SK-N-SH (cell line): ENCODE measurements around the gene CDC42BPG. TPM values are rescaled to one million over a fixed set of nuclear protein-coding genes. Genes with fewer than 3 reads are reported as not detected.

Source experiments
- CTCF ChIA-PET: fragments of 300-600, 350-600 bp; formaldehyde crosslinking; extraction: SDS; loops from one replicate; lab custom pipeline; 2021; lab: Yijun Ruan, JAX
- POLR2A ChIA-PET: fragments of 350-600 bp; sonication (Branson Sonifier 250); formaldehyde crosslinking; extraction: SDS; loops from one replicate; lab custom pipeline; 2020; ENCODE audit warnings: antibody characterized with exemption, inconsistent platforms; lab: Yijun Ruan, JAX
- DNase-seq: peaks from one replicate; pipeline ENCODE4 v3.0.0; 2012
- H2AFZ ChIP-seq: fragments of 200-600 bp; sonication (generic); 2 replicates; pipeline ENCODE4 v1.8.1; 2016; ENCODE audit warnings: antibody characterized with exemption, mild to moderate bottlenecking, low read depth
- H3F3A ChIP-seq: fragments of 200-600 bp; sonication (generic); replicated peaks from 2 replicates; pipeline ENCODE3; 2016; ENCODE audit warnings: antibody characterized with exemption, mild to moderate bottlenecking; ENCODE audit not compliant: insufficient read depth
- H3K27ac ChIP-seq, 2 experiments: fragments of 200-500 bp in 1 of 2; fragments of 200-600 bp in 1 of 2; sonication (Bioruptor generic) in 1 of 2; sonication (generic), shearing (Covaris generic) in 1 of 2; 2 replicates each; pipeline versions ENCODE4 v1.5.1 to v1.6.1; 2014 to 2016; ENCODE audit warnings: low read depth in 2 of 2, inconsistent platforms in 1 of 2, low read length in 1 of 2, mild to moderate bottlenecking in 1 of 2, mixed read lengths in 1 of 2
- H3K27me3 ChIP-seq: fragments of 200-600 bp; sonication (generic), shearing (Covaris generic); 2 replicates; pipeline ENCODE4 v1.6.1; 2016; ENCODE audit warnings: mixed run types; ENCODE audit not compliant: insufficient read depth
- H3K36me3 ChIP-seq, 2 experiments: fragments of 200-500 bp in 1 of 2; fragments of 200-600 bp in 1 of 2; sonication (Bioruptor generic) in 1 of 2; sonication (generic) in 1 of 2; replicated peaks in 1 of 2; 2 replicates each; pipeline versions ENCODE3 to v1.5.1; 2014 to 2016; ENCODE audit warnings: low read length in 1 of 2, mild to moderate bottlenecking in 1 of 2; ENCODE audit not compliant: insufficient read depth in 2 of 2, control insufficient read depth in 1 of 2
- H3K4me1 ChIP-seq, 2 experiments: fragments of 200-500 bp in 1 of 2; fragments of 200-600 bp in 1 of 2; sonication (Bioruptor generic) in 1 of 2; sonication (generic), shearing (Covaris generic) in 1 of 2; 2 replicates each; pipeline versions ENCODE4 v1.5.1 to v1.6.1; 2014 to 2016; ENCODE audit warnings: low read depth in 1 of 2, low read length in 1 of 2, mixed run types in 1 of 2; ENCODE audit not compliant: insufficient read depth in 2 of 2, control insufficient read depth in 1 of 2
- H3K4me2 ChIP-seq: fragments of 200-600 bp; sonication (generic), shearing (Covaris generic); 2 replicates; pipeline ENCODE4 v1.6.1; 2017; ENCODE audit warnings: mixed run types
- H3K4me3 ChIP-seq, 2 experiments: fragments of 200-500 bp in 1 of 2; fragments of 200-600 bp in 1 of 2; sonication (Bioruptor generic) in 1 of 2; sonication (generic), shearing (Covaris generic) in 1 of 2; 2 replicates each; pipeline versions ENCODE4 v1.5.1 to v1.8.1; 2014 to 2016; ENCODE audit warnings: low read depth in 2 of 2, inconsistent platforms in 1 of 2, low read length in 1 of 2, mild to moderate bottlenecking in 1 of 2, mixed read lengths in 1 of 2, moderate library complexity in 1 of 2
- H3K79me2 ChIP-seq: fragments of 200-600 bp; sonication (generic); 2 replicates; pipeline ENCODE4 v1.8.1; 2017; ENCODE audit warnings: mild to moderate bottlenecking; ENCODE audit not compliant: insufficient read depth
- H3K9ac ChIP-seq: fragments of 200-600 bp; sonication (generic); 2 replicates; pipeline ENCODE4 v1.6.1; 2017; ENCODE audit warnings: mixed run types
- H3K9me2 ChIP-seq: fragments of 200-600 bp; sonication (generic); 2 replicates; pipeline ENCODE4 v1.6.1; 2017; ENCODE audit warnings: mixed run types
- H3K9me3 ChIP-seq: fragments of 200-600 bp; sonication (generic); 2 replicates; pipeline ENCODE4 v1.6.1; 2017; ENCODE audit warnings: mixed run types, mild to moderate bottlenecking, moderate library complexity
- H4K20me1 ChIP-seq: fragments of 200-600 bp; sonication (generic); 2 replicates; pipeline ENCODE4 v1.6.1; 2017; ENCODE audit warnings: mild to moderate bottlenecking, mixed run types; ENCODE audit not compliant: insufficient read depth
- EP300 ChIP-seq, 2 experiments: IDR thresholded peaks; 2 replicates each; pipeline versions ENCODE4 v1.4.0 to v1.6.1; 2012; ENCODE audit warnings: borderline replicate concordance in 1 of 2, low read depth in 1 of 2, low read length in 1 of 2
- EZH2phosphoT487 ChIP-seq: fragments of 200-600 bp; sonication (generic); IDR thresholded peaks from 2 replicates; pipeline ENCODE4 v1.6.1; 2017; ENCODE audit warnings: low read depth, mixed run types, mild to moderate bottlenecking, antibody characterized with exemption, moderate library complexity, borderline replicate concordance
- FOXJ3 ChIP-seq: sonication (generic); formaldehyde crosslinking; IDR thresholded peaks from 2 replicates; pipeline ENCODE4 v1.5.1; 2020; ENCODE audit warnings: mild to moderate bottlenecking, missing genetic modification reagents
- FOXM1 ChIP-seq: IDR thresholded peaks from 2 replicates; pipeline ENCODE4 v1.4.0; 2012; ENCODE audit warnings: low read depth, mild to moderate bottlenecking
- GABPA ChIP-seq: IDR thresholded peaks from 2 replicates; pipeline ENCODE4 v1.4.0; 2012; ENCODE audit warnings: low read depth, mild to moderate bottlenecking
- GATA2 ChIP-seq: sonication (generic); formaldehyde crosslinking; IDR thresholded peaks from 2 replicates; pipeline ENCODE4 v1.5.0; 2020; ENCODE audit warnings: mild to moderate bottlenecking, missing genetic modification reagents
- JUND ChIP-seq: IDR thresholded peaks from 2 replicates; pipeline ENCODE4 v1.4.0; 2012
- MXI1 ChIP-seq: IDR thresholded peaks from 2 replicates; pipeline ENCODE4 v1.6.1; 2012; ENCODE audit warnings: mild to moderate bottlenecking, low read depth, low read length, improper control_type of control experiment
- RAD21 ChIP-seq: IDR thresholded peaks from 2 replicates; pipeline ENCODE4 v1.6.1; 2012; ENCODE audit warnings: mild to moderate bottlenecking, low read length
- RCOR1 ChIP-seq: fragments of 150-350 bp; IDR thresholded peaks from 2 replicates; pipeline ENCODE4 v1.6.1; 2017; ENCODE audit warnings: antibody characterized with exemption, low read length
- RFX5 ChIP-seq: IDR thresholded peaks from 2 replicates; pipeline ENCODE4 v1.6.1; 2012; ENCODE audit warnings: mild to moderate bottlenecking, improper control_type of control experiment, low read length
- RXRA ChIP-seq: IDR thresholded peaks from 2 replicates; pipeline ENCODE4 v1.4.0; 2012; ENCODE audit warnings: low read depth, mild to moderate bottlenecking, borderline replicate concordance
- SIN3A ChIP-seq: IDR thresholded peaks from 2 replicates; pipeline ENCODE4 v1.6.1; 2012; ENCODE audit warnings: low read depth, mild to moderate bottlenecking, low read length, moderate library complexity, borderline replicate concordance
- SMC3 ChIP-seq: IDR thresholded peaks from 2 replicates; pipeline ENCODE4 v1.6.1; 2012; ENCODE audit warnings: low read depth, low read length, improper control_type of control experiment
- TAF1 ChIP-seq: IDR thresholded peaks from 2 replicates; pipeline ENCODE4 v1.6.1; 2012; ENCODE audit warnings: low read depth, mild to moderate bottlenecking, low read length, moderate library complexity, borderline replicate concordance
- TCF12 ChIP-seq: IDR thresholded peaks from 2 replicates; pipeline ENCODE4 v1.4.0; 2012
- TEAD4 ChIP-seq: IDR thresholded peaks from 2 replicates; pipeline ENCODE4 v1.4.0; 2012; ENCODE audit warnings: mild to moderate bottlenecking, borderline replicate concordance; ENCODE audit not compliant: insufficient read depth
- YY1 ChIP-seq: IDR thresholded peaks from 2 replicates; pipeline ENCODE4 v1.4.0; 2012; ENCODE audit warnings: low read depth, mild to moderate bottlenecking
- WGBS: methylation state at CpG from one replicate; pipeline ENCODE4 v1.1.6; 2017; ENCODE audit warnings: low lambda C conversion rate; 5-methylcytosine and 5-hydroxymethylcytosine counted together
- polyA plus RNA-seq, 3 experiments: library from polyadenylated mRNA; depleted of rRNA; stranded (reverse); fragments of >200 nt; gene quantifications; 2 replicates each; pipeline ENCODE4 v1.2.3, GENCODE V29; 2012
- TF ChIP-seq, protein P1 (sequence below): IDR thresholded peaks from 2 replicates; pipeline ENCODE4; 2012
- TF ChIP-seq, protein P2 (sequence below): fragments of 200-600 bp; sonication (generic); IDR thresholded peaks from 2 replicates; pipeline ENCODE4 v1.6.1; 2017; ENCODE audit warnings: antibody characterized with exemption, mild to moderate bottlenecking, moderate library complexity
- TF ChIP-seq, protein P3 (sequence below): IDR thresholded peaks from 2 replicates; pipeline ENCODE4 v1.6.1; 2012; ENCODE audit warnings: mild to moderate bottlenecking, low read depth, low read length, moderate library complexity
- TF ChIP-seq, protein P4 (sequence below): fragments of 150-350 bp; IDR thresholded peaks from 2 replicates; pipeline ENCODE4 v1.6.1; 2017; ENCODE audit warnings: antibody characterized with exemption, low read length, low read depth, borderline replicate concordance
- TF ChIP-seq, protein P5 (sequence below): IDR thresholded peaks from 2 replicates; pipeline ENCODE4 v1.4.0; 2012; ENCODE audit warnings: low read depth
- TF ChIP-seq, protein P6 (sequence below): IDR thresholded peaks from 2 replicates; pipeline ENCODE4 v1.4.0; 2012; ENCODE audit warnings: low read depth, borderline replicate concordance

Gene CDC42BPG
- polyA plus RNA-seq, 1 of the 3 experiments (the other 2 are of a cell fraction) = 0.33 TPM

DNA sequence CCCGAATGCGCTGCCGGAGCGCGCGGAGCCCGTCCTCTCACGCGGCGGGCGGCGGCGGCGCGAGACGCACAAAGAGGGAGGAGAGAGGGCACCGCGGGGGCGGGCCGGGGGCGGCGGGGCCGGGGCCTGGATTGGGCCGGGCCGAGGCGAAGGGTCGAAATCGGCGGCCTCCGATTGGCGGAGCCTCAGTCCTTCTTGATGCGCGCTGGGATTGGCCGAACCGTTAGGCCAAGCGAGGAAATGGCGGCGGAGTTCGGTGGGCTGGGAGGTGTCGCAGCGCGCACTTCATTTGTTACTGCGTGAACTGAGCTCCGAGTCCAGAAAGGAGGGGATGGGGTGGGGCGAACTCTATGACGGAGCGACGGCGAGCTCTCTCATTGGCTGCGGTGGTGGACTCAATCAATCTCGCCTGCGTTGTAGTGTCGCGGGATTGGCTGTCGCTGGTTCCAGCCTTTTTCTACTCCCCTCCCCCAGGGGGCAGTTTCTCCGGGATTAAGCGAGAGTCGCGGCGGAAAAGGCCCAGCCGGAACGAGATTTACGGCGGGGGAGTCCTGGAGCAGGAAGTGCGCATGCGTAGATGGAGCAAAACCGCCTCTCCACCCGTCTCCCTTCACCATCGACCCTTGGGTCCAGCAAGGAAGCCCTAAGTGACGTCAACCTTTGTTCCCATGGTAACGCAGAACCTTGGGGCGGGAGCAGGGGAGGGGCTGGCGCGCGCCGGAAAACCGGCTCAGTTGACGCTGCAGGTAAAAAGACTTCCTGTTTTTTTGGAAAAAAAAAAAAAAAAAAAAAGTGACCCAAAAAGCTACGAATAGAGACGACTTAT is 65.8 kb downstream of the CDC42BPG start, which contains the start of gene SF1:
SF1 (minus strand) TSS at position 70 of the 826 bp plus-strand sequence. CDS start 150 bp downstream, outside the sequence.
- CTCF ChIA-PET = interaction anchor here (1.1 to 6.1 kb wide), 5 partner anchors 9 to 109 kb away, joined by 4 to 47 read pairs (median 4); partner anchors contain the start of gene MAP4K2
- Histone ChIP-seq H3F3A (peaks cover 15% of the 10 kb centered on the region), H3K27ac (peak within 1 kb of the TSS; percentile 91 to 95), H3K27me3 (no peaks in the 10 kb centered on the region), H3K36me3 (peaks cover 36% of the 10 kb centered on the region in 2 experiments), H3K4me3 (peak within 1 kb of the TSS; percentile 77 to 83), H4K20me1 (peaks cover 39% of the 10 kb centered on the region), H2AFZ (peak within 1 kb of the TSS; percentile 99), H3K4me2 (peak within 1 kb of the TSS; percentile 89), H3K9me2 (no peaks in the 10 kb centered on the region), H3K9ac (peak within 1 kb of the TSS; percentile 95), H3K9me3 (no peaks in the 10 kb centered on the region), H3K79me2 (peaks cover 39% of the 10 kb centered on the region), H3K4me1 (peaks cover 17 to 19% of the 10 kb centered on the region in 2 experiments)
- POLR2A ChIA-PET = interaction anchor here (0.6 to 1.2 kb wide), 6 partner anchors 9 to 1081 kb away, joined by 3 to 7 read pairs (median 3); partner anchors contain the start of genes MEN1 and PYGM
- peak; percentile 95 for DNase-seq
- 2% methylated on average over 52 of the region's 80 CpGs for WGBS
- TF ChIP-seq, protein P1, sequence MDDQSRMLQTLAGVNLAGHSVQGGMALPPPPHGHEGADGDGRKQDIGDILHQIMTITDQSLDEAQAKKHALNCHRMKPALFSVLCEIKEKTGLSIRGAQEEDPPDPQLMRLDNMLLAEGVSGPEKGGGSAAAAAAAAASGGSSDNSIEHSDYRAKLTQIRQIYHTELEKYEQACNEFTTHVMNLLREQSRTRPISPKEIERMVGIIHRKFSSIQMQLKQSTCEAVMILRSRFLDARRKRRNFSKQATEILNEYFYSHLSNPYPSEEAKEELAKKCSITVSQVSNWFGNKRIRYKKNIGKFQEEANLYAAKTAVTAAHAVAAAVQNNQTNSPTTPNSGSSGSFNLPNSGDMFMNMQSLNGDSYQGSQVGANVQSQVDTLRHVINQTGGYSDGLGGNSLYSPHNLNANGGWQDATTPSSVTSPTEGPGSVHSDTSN = peak; percentile 92
- peak; percentile 87; the same call in 1 of the 2 replicates for TF ChIP-seq TAF1
- no peak for TF ChIP-seq RXRA
- no peak for TF ChIP-seq TEAD4
- no peak for TF ChIP-seq RCOR1
- TF ChIP-seq, protein P2, sequence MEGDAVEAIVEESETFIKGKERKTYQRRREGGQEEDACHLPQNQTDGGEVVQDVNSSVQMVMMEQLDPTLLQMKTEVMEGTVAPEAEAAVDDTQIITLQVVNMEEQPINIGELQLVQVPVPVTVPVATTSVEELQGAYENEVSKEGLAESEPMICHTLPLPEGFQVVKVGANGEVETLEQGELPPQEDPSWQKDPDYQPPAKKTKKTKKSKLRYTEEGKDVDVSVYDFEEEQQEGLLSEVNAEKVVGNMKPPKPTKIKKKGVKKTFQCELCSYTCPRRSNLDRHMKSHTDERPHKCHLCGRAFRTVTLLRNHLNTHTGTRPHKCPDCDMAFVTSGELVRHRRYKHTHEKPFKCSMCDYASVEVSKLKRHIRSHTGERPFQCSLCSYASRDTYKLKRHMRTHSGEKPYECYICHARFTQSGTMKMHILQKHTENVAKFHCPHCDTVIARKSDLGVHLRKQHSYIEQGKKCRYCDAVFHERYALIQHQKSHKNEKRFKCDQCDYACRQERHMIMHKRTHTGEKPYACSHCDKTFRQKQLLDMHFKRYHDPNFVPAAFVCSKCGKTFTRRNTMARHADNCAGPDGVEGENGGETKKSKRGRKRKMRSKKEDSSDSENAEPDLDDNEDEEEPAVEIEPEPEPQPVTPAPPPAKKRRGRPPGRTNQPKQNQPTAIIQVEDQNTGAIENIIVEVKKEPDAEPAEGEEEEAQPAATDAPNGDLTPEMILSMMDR = no peak
- TF ChIP-seq, protein P3, sequence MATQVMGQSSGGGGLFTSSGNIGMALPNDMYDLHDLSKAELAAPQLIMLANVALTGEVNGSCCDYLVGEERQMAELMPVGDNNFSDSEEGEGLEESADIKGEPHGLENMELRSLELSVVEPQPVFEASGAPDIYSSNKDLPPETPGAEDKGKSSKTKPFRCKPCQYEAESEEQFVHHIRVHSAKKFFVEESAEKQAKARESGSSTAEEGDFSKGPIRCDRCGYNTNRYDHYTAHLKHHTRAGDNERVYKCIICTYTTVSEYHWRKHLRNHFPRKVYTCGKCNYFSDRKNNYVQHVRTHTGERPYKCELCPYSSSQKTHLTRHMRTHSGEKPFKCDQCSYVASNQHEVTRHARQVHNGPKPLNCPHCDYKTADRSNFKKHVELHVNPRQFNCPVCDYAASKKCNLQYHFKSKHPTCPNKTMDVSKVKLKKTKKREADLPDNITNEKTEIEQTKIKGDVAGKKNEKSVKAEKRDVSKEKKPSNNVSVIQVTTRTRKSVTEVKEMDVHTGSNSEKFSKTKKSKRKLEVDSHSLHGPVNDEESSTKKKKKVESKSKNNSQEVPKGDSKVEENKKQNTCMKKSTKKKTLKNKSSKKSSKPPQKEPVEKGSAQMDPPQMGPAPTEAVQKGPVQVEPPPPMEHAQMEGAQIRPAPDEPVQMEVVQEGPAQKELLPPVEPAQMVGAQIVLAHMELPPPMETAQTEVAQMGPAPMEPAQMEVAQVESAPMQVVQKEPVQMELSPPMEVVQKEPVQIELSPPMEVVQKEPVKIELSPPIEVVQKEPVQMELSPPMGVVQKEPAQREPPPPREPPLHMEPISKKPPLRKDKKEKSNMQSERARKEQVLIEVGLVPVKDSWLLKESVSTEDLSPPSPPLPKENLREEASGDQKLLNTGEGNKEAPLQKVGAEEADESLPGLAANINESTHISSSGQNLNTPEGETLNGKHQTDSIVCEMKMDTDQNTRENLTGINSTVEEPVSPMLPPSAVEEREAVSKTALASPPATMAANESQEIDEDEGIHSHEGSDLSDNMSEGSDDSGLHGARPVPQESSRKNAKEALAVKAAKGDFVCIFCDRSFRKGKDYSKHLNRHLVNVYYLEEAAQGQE = peak; percentile 7; the same call in 1 of the 2 replicates
- no peak for TF ChIP-seq EZH2phosphoT487
- no peak for TF ChIP-seq TCF12
- TF ChIP-seq MXI1 = no peak; the same call in none of the 2 replicates
- TF ChIP-seq, protein P4, sequence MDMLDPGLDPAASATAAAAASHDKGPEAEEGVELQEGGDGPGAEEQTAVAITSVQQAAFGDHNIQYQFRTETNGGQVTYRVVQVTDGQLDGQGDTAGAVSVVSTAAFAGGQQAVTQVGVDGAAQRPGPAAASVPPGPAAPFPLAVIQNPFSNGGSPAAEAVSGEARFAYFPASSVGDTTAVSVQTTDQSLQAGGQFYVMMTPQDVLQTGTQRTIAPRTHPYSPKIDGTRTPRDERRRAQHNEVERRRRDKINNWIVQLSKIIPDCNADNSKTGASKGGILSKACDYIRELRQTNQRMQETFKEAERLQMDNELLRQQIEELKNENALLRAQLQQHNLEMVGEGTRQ = no peak
- TF ChIP-seq SIN3A = peak; percentile 41; the same call in 1 of the 2 replicates
- TF ChIP-seq RFX5 = peak; percentile 89
- TF ChIP-seq RAD21 = no peak
- peak; percentile 82; the same call in 1 of the 2 replicates for TF ChIP-seq YY1
- TF ChIP-seq GABPA = peak; percentile 71
- TF ChIP-seq SMC3 = no peak
- no peak for TF ChIP-seq FOXJ3 (CRISPR knock-in tag)
- no peak for TF ChIP-seq GATA2 (CRISPR knock-in tag)
- no peak for TF ChIP-seq FOXM1
- TF ChIP-seq, protein P5, sequence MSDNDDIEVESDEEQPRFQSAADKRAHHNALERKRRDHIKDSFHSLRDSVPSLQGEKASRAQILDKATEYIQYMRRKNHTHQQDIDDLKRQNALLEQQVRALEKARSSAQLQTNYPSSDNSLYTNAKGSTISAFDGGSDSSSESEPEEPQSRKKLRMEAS = peak; percentile 33
- no peak for TF ChIP-seq JUND
- TF ChIP-seq, protein P6, sequence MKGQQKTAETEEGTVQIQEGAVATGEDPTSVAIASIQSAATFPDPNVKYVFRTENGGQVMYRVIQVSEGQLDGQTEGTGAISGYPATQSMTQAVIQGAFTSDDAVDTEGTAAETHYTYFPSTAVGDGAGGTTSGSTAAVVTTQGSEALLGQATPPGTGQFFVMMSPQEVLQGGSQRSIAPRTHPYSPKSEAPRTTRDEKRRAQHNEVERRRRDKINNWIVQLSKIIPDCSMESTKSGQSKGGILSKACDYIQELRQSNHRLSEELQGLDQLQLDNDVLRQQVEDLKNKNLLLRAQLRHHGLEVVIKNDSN = no peak
- TF ChIP-seq EP300 (IDR thresholded peaks at IDR 0.05; ENCODE audit: borderline replicate concordance in 1 of 2, low read depth in 1 of 2, low read length in 1 of 2) = no peak; a peak in 2 of 4 replicates
